D721Med (cell line): ENCODE results near the gene COL13A1.

Source experiments
- DNase-seq: peaks from one replicate; pipeline ENCODE4 v3.0.0; 2011; ENCODE audit warnings: low spot score; ENCODE audit not compliant: insufficient read length
- FAIRE-seq: peaks from 2 replicates; lab custom pipeline; 2011; peaks lifted over from hg19 to GRCh38; lab: Jason Lieb, UNC
- CTCF ChIP-seq: IDR thresholded peaks from 2 replicates; pipeline ENCODE4 v1.5.1; 2012; ENCODE audit warnings: mild to moderate bottlenecking, control low read depth; ENCODE audit not compliant: insufficient read depth; ENCODE audit errors: missing control alignments

COL13A1 gene

DNA sequence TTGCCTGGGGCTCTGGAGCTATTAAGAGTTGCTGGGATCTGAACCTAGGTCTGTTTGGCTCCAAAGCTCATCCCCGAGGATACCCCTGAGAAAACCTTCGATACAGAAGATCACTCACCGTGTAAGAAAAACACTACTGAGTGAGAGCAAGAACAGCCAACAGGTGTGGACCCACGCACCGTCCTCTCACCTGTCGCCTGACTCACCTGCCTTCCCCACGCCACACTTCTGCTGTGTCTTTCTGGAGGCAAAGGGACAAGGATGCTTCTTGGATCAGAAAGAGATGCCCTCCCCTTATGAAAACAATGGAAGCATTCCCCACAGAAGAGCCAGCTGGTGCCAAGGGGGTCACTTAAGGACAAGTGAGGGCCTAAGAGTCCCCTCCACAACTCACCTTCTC, 46.7 kb downstream of the COL13A1 start:
- no peak for DNase-seq
- no peak for FAIRE-seq
- TF ChIP-seq CTCF = no peak

GRCh38 chr10:69849825-69850224, 48.1 kb downstream of the COL13A1 start:
- TF ChIP-seq CTCF = no peak
- FAIRE-seq (no peak), DNase-seq (no peak)

- no peak for TF ChIP-seq CTCF
- no peak for DNase-seq
- FAIRE-seq = no peak
These were observed 48.7 kb downstream of the COL13A1 start for GRCh38 chr10:69850440-69850839.

GRCh38 chr10:69851306-69851705, 49.6 kb downstream of the COL13A1 start:
- DNase-seq (no peak), FAIRE-seq (no peak)
- no peak for TF ChIP-seq CTCF

GRCh38 chr10:69853064-69853463, 51.4 kb downstream of the COL13A1 start:
- FAIRE-seq (no peak), DNase-seq (no peak)
- TF ChIP-seq CTCF = no peak

GRCh38 chr10:69854511-69855345, 53.0 kb downstream of the COL13A1 start:
- TF ChIP-seq CTCF = no peak
- no peak for DNase-seq
- no peak for FAIRE-seq
